Peyer's patch (tissue), 4 donors: ENCODE results near the gene POLL. TPM values are rescaled to one million over a fixed set of nuclear protein-coding genes. Genes with fewer than 3 reads are reported as not detected.

Experiments used
- DNase-seq, 3 donors: peaks; one replicate each; pipeline ENCODE4 v3.0.0-alpha.2; 2017 to 2019
- H3K27ac ChIP-seq, 4 donors: fragments of 200-600 bp; sonication (generic); one replicate each; pipeline ENCODE4 v1.5.1; 2016 to 2019
- H3K27me3 ChIP-seq, 2 donors: fragments of 200-600 bp; sonication (generic); one replicate each; pipeline ENCODE4 v1.5.1; 2019
- H3K36me3 ChIP-seq, 3 donors: fragments of 200-600 bp; sonication (generic); one replicate each; pipeline ENCODE4 v1.5.1; 2016 to 2019
- H3K4me1 ChIP-seq, 4 donors: fragments of 200-600 bp; sonication (generic); one replicate each; pipeline ENCODE4 v1.5.1; 2016 to 2019
- H3K4me3 ChIP-seq, 4 donors: fragments of 200-600 bp; sonication (generic); 1 replicate in 3 of 4; 2 replicates in 1 of 4; pipeline ENCODE4 v1.5.1; 2016 to 2019; ENCODE audit warnings: mild to moderate bottlenecking in 1 of 4
- H3K9me3 ChIP-seq, 4 donors: fragments of 200-600 bp; sonication (generic); one replicate each; pipeline ENCODE4 v1.5.1; 2016 to 2019; ENCODE audit warnings: mild to moderate bottlenecking in 1 of 4
- CTCF ChIP-seq, 6 experiments: fragments of 450-650 bp in 4 of 6; fragments of 200-600 bp in 2 of 6; sonication (generic) in 1 of 6; IDR thresholded peaks; one replicate each; pipeline ENCODE4 v1.5.1; 2017 to 2019; ENCODE audit warnings: antibody characterized with exemption in 6 of 6, mild to moderate bottlenecking in 3 of 6, moderate library complexity in 1 of 6
- POLR2A ChIP-seq, 2 donors: fragments of 450-650 bp; IDR thresholded peaks; one replicate each; pipeline ENCODE4 v1.5.1; 2017; ENCODE audit warnings: antibody characterized with exemption in 2 of 2, mild to moderate bottlenecking in 2 of 2, moderate library complexity in 2 of 2
- total RNA-seq, 4 donors: library from RNA; depleted of rRNA; stranded (reverse); fragments of >200 nt; gene quantifications; one replicate each; pipeline ENCODE4 v1.1.0, GENCODE V29; 2016

POLL gene
- total RNA-seq, 4 donors from 2014 or later, result 26.1 to 55.3 (median 41.2) TPM

- Histone ChIP-seq H3K27me3 (no peaks in the 10 kb centered on the region), H3K4me3 (peak overlapping the region in 1 of 4 donors; percentile 15)
- DNase-seq, result peak in 2 of 3 donors; percentile 42 to 48
Observed at GRCh38 chr10:101566333-101567164, 21.5 kb downstream of the POLL start.

GRCh38 chr10:101565936-101566332 is 22.1 kb downstream of the POLL start:
- no peak overlapping the region for H3K27ac ChIP-seq
- no peaks in the 10 kb centered on the region for H3K9me3 ChIP-seq
- TF ChIP-seq CTCF (IDR thresholded peaks at IDR 0.05) (no peak), POLR2A (IDR thresholded peaks at IDR 0.05) (no peak)
- H3K27me3 ChIP-seq, result no peaks in the 10 kb centered on the region
- peak in 2 of 3 donors; percentile 31 to 32 for DNase-seq
- peaks cover 0 to 12% (median 6%) of the 10 kb centered on the region in 4 donors for H3K4me1 ChIP-seq
- H3K36me3 ChIP-seq, result no peaks in the 10 kb centered on the region
- no peak overlapping the region for H3K4me3 ChIP-seq

More at GRCh38 chr10:101566333-101567164, 21.5 kb downstream of the POLL start:
- Histone ChIP-seq H3K36me3 (no peaks in the 10 kb centered on the region), H3K9me3 (no peaks in the 10 kb centered on the region), H3K4me1 (peaks cover 0 to 12% (median 6%) of the 10 kb centered on the region in 4 donors), H3K27ac (no peak overlapping the region)
- no peak for TF ChIP-seq CTCF (IDR thresholded peaks at IDR 0.05)
- TF ChIP-seq POLR2A (IDR thresholded peaks at IDR 0.05), result no peak

GRCh38 chr10:101565370-101565900 is 22.6 kb downstream of the POLL start:
- H3K27me3 ChIP-seq, result no peaks in the 10 kb centered on the region
- no peaks in the 10 kb centered on the region for H3K9me3 ChIP-seq
- TF ChIP-seq CTCF (IDR thresholded peaks at IDR 0.05) (no peak), POLR2A (IDR thresholded peaks at IDR 0.05) (no peak)
- no peaks in the 10 kb centered on the region for H3K36me3 ChIP-seq
- peak in 2 of 3 donors; percentile 23 to 28 for DNase-seq
- no peak overlapping the region for H3K27ac ChIP-seq
- no peak overlapping the region for H3K4me3 ChIP-seq
- peaks cover 0 to 9% (median 4%) of the 10 kb centered on the region in 4 donors for H3K4me1 ChIP-seq

- DNase-seq, result peak in 2 of 3 donors; percentile 34 to 38
- no peak overlapping the region for H3K27ac ChIP-seq
- H3K4me3 ChIP-seq, result no peak overlapping the region
- peaks cover 0 to 3% (median under 1%) of the 10 kb centered on the region in 4 donors for H3K4me1 ChIP-seq
- TF ChIP-seq CTCF (IDR thresholded peaks at IDR 0.05) (no peak), POLR2A (IDR thresholded peaks at IDR 0.05) (no peak)
- H3K27me3 ChIP-seq, result no peaks in the 10 kb centered on the region
- H3K9me3 ChIP-seq, result no peaks in the 10 kb centered on the region
- no peaks in the 10 kb centered on the region for H3K36me3 ChIP-seq
Observed at GRCh38 chr10:101564490-101564991, 23.5 kb downstream of the POLL start.

- no peak overlapping the region for H3K4me3 ChIP-seq
- H3K36me3 ChIP-seq, result no peaks in the 10 kb centered on the region
- DNase-seq, result peak in 1 of 3 donors; percentile 11
- H3K27me3 ChIP-seq, result no peaks in the 10 kb centered on the region
- H3K9me3 ChIP-seq, result no peaks in the 10 kb centered on the region
- no peaks in the 10 kb centered on the region for H3K4me1 ChIP-seq
- H3K27ac ChIP-seq, result no peak overlapping the region
- TF ChIP-seq POLR2A (IDR thresholded peaks at IDR 0.05) (no peak), CTCF (IDR thresholded peaks at IDR 0.05) (no peak)
Observed at GRCh38 chr10:101563497-101564040, 24.5 kb downstream of the POLL start.
